Glomerular visceral epithelial cell (primary cell): ENCODE measurements around the gene GPS1.

Experiments used
- DNase-seq: peaks from one replicate; pipeline ENCODE4 v3.0.0-alpha.2; 2016; ENCODE audit errors: extremely low spot score

Gene GPS1

DNA sequence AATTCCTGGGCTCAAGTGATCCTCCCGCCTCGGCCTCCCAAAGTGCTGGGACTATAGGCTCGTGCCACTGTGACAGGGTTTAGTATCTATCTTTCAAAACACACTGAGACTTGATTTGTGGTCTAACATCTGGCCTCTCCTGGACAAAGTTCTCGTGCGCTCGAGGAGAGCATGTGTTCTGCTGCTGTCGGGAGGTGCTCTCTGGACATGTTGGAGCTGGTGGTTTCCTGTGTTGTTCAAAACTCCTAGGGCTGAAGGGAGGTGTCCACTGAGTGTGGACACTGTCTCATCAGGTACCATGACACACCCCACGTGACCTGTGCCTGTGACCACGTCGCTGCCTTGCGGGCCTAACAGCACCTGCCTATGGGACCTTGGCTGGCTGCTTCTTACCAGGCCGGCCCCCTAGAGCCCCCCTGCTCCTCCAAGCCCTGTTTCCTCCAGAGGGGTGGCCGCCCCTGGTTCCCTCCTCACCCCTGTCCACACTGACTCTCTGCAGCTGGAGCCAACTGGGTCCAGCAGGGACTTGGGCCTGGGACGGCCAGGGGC is 5.7 kb upstream of the GPS1 start:
- DNase-seq, result no peak

DNA sequence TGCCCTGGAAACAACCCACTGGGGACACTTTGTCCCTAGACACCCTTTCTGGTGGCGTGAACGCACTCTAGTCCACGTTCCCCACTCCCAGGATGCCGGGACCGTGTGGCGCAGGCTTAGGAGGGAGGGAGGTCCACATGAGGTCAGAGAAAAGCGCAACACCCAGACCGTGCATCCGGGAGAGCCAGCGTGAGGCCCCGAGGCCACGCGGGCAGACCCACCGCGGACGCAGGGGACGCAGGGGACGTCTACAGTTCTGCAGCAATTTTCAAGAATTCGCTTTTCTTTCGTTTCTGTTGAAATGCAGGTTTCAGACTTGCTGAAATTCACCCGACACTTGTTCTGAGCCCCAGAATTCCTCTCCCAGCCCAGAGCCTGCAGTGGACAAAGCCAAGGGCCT is 4.8 kb upstream of the GPS1 start:
- no peak for DNase-seq

DNA sequence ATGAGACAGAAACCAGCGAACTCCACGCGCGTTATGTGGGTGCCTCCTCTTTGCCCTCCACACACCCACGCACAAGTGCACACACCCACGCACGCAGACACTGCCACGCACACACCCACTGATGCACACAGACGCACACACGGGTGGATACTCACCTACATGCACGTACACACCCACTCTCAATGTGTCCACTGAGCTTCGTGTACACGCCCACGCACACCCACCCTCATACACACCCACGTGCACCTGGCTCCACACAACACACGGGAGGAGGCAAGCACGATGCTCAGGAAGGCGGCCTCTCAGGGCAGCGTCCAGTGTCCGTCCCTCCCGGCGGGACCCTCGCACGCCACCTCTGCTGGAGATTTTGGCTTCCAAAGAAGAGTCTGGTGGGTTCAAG is 4.3 kb upstream of the GPS1 start:
- DNase-seq, result no peak

DNA sequence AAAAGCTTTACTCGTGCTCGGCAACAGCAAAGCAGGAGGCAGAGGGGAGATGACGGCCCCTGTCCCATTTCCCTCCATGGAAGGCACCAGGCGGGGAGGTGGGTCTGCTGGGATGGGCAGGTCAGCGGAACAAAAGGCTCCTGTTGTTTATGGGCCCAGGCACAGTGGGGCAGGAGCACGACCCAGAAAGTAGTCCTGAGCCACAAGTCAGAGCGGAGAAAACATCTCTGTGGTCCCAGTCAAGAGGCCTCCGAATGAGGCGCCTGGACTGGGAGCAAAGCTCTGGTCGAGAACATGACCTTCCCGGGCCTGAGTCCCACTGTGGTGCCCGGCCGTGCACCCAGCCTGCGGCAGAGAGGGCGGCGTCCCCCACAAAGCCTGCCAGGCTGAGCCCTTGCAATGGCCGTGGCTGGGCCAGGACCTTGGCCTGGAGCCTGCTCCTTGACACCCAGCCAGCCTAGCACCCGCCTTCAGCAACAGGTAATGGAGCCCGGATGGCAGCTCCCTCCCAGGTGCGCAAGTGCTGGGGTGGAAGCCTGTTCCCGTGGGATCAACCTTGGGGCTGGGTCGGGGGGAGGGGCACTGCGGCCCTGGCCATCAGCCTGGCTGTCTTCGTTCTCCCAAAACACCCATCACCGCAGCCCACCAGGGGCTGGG is 3.7 kb upstream of the GPS1 start:
- no peak for DNase-seq

DNA sequence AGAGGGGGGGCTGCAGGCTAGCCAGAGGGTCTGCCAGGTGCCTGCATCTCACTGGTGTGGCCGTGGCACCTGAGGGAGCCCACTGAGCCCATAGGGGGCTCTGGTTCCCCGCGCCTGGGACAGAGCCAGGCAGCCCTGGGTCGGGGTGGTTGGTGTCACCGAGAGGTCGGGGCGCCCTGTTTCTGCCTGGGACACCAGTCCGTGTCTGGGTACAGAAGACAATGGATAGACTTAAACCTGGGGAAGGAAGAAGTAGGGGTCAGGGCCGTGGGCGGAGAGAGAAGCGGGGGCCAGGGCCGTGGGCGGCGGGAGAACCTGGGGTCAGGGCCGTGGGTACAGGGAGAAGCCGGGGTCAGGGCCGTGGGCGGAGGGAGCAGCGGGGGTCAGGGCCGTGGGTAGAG is 3.1 kb upstream of the GPS1 start:
- DNase-seq, result no peak

DNA sequence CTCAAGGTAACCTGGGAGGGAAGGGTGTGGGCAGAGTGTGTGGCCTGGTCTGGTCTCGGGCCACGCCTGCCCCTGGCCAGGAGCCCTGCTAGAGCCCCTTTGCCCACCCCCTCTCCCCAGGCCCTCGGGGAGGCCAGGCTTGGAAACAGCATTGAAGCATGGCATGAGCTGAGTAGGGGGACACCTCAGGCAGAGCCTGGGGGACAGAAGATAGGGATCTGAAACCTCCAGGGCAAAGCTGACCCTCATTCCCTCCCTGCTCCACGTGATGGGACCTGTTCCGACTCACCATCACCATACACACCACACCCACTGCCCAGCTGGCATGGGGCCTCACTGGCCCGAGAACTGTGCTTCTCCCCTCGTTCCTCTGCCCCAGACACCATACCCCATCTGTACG is 2.6 kb upstream of the GPS1 start:
- DNase-seq, result no peak

DNA sequence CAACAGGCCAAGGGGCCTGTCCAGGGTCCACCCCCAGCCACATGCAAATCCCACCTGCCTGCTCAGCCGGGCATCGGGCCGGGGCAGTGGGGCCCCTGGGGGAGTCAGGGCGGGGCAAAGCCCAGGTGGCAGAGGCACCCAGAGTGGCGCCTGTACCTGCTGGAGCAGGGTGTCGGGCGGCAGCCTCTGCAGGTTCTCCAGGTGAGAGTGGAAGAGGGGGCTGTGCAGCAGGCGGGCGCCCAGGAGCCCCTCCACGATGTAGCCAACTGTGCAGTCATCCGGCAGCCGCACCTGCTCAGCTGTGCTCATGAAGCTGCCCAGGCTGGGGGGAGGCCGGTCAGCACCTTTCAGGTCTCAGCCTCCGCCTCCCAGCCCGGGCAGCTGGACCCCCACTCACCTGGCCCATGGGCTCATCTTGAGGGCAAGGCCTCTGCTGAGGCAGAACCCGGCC is 2.2 kb upstream of the GPS1 start:
- no peak for DNase-seq

DNA sequence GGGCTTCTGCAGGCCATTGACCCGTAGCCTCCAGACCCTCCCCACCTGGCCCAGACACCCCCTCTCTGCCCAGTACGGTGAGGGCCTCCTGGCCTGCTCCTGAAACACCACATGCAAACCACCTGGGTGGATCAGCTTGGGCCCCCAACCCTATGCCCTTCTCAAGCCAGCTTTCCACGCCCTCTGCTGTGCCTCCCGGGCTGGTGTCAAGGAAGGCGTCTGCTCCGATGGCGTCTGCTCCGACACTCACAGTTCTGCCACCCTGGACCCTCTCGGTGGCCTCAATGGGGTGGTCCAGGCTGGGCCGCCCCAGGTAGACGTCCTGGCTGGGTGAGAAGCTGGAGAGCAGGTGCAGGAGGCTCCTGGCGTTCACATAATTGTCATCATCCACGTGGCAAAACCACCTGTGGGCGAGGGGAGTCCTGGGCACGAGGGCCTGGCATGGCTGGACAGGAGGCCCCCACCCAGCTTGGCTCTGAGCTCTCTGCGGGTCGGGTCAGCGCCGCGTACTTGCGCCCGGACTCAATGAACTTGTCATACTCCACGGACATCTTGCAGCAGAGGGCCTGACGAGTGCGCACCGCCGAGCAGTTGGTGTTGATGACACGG is 1.4 kb upstream of the GPS1 start:
- DNase-seq, result no peak

DNA sequence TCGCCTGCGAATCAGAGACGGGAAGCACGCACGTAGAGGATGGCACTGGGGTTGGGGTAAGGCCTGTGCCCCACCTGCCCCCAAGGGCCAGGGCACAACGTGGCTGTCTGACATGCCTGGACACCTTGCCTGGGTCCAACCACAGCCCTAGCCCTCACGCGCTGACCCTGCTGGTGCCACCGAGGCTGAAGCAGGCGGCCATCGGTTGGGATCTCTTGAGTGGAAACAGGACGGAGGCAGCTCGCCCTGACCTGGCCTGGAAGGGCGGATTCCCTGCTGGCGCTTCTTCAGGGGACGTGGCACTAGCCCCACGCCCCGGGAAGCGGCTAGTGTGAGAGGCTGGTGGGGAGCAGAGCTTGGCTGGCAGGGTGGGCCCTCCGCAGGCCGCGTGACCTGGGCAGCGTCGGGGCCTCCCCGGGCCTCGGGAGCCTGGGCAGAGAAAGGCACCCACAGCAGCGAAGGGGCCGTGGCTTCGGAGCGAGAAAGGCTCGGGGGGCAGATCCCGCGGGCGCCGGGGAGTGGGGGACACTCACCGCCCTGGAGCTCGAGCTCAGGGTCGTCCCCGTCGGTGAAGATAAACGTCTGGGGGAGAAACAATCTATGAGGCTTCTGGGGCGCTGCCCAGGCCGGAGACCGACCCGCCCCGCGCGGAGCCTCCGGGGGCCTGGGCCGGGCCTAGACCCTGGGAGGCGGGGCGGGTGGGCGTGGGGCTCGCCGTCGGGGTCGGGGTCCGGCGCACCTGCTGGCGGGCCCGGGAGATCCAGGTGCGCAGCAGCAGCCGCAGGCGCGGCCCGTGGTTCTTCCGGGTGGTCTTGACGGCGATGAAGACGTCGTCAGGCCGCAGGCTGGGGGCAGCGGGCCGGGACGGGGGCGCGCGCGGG is 697 bp upstream of the GPS1 start:
- DNase-seq, result no peak

DNA sequence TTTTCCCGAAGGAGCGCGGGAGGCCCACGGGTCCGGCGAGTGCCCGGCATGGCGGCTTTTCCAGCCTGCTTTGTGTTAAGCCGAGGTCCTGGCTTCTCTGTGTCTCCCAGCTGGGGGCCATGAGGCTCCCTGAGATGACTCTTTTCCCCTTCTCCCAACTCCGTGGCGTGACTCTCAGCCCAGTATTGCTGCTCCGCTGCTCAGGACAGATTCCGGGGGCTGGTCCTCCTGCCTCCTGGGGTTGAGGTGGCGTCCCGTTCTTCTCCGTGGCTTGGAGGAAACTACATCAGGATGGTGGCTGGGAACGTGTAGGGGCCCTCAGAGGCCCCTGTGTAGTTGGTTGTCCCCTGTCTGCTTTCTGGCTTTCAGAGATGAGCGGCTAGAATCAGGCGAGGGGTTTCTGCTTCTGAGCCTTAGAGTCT is 951 bp downstream of the GPS1 start:
- no peak for DNase-seq

DNA sequence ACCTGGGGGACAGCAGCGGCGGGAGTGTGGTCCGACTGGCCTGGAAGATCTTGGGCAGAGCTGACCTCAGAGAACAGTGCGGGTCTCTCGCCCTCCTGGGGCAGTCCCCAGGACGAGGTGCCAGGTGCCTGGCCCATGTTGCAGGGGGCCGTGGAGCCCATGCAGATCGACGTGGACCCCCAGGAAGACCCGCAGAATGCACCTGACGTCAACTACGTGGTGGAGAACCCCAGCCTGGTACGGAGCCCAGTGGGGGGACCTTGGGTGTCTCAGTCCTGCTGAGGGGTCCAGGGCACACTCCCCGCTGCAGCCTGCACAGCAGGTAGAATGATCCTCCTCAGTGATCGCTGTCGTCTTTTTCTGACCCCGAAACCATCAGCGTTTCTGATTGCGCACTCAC is 1.4 kb downstream of the GPS1 start:
- no peak for DNase-seq

DNA sequence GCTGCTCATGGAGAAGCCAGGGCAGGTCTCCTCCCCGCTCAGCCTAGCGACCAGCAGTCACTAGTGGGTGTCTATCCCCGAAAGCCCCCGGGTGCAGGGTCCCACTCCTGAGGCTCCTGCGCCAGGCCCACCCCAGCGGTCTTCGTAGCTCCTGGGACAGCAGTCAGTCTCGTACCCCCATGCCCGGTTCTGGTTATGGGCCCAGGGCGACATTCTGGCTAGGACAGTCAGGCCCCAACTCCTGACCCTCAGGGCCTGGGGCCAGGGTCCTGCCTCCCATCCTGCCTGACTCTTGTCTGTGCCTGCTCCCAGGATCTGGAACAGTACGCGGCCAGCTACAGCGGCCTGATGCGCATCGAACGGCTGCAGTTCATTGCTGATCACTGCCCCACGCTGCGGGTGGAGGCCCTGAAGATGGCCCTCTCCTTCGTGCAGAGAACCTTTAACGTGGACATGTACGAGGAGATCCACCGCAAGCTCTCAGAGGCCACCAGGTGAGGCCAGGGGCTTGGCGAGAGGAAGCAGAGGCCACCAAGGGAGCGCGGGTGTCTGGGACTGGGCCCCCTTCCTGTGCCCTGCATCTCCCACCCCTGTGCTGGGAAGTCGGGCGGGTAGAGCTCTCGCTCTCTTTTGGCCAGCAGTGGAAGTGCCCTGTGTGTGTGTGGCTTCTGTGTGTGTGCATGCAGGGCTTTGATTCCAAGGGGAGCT is 2.0 kb downstream of the GPS1 start:
- no peak for DNase-seq

DNA sequence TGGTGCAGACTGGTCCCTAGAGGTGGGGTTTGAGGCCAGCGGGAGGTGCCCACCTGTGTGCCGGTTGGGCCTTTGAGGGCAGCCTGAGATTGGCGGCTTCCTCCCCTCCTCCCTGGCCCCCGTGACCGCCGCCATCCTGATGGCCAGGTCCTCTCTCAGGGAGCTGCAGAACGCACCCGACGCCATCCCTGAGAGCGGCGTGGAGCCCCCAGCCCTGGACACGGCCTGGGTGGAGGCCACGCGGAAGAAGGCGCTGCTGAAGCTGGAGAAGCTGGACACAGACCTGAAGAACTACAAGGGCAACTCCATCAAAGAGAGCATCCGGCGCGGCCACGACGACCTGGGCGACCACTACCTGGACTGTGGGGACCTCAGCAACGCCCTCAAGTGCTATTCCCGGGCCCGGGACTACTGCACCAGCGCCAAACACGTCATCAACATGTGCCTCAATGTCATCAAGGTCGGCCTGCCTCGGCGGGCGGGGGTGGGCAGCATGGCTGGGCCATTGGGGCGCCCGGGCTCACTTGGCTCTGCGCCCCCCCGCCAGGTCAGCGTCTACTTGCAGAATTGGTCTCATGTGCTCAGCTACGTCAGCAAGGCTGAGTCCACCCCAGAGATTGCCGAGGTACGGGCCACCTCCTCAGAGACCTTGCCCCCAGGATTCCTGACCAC is 2.8 kb downstream of the GPS1 start:
- DNase-seq, result no peak

DNA sequence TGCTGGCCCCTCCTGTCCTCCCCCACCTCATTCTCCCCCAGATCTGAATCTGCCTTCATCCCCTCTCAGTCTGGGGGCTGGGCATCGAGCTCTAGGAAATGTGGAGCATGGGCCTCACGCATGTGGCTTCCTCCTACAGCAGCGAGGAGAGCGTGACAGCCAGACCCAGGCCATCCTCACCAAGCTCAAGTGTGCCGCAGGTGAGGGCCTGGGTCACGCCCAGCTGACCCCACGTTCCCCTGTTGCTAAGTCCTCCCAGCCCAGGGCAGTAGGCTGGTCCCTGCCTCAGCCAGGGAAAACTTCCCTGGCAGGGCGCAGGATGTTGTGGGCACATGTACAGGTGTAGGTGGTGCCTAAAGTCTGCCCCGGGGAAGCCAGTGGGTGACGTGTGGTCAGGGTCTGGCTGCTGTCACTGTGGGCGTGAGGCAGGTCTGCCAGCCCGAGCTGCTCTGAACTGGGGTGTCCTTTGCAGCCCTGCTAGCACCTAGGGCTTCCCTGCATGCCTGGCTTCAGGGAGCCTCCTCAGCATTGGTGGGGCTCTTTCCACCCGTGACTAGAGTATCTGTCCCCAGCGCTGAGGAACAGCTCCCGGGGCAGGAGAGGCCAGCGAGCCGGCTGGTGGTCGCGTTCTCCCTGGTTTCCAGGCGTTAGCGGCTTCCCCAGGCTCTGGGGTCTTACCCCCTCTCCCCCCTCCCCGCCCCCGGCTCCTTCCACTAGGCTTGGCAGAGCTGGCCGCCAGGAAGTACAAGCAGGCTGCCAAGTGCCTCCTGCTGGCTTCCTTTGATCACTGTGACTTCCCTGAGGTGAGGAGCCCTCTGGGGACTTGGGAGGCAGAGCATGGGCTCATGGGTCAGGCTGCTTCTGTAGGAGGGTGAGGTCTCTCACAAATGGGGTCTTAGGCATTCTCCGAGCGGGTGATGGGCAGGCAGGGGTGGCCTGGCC is 3.6 kb downstream of the GPS1 start:
- no peak for DNase-seq

DNA sequence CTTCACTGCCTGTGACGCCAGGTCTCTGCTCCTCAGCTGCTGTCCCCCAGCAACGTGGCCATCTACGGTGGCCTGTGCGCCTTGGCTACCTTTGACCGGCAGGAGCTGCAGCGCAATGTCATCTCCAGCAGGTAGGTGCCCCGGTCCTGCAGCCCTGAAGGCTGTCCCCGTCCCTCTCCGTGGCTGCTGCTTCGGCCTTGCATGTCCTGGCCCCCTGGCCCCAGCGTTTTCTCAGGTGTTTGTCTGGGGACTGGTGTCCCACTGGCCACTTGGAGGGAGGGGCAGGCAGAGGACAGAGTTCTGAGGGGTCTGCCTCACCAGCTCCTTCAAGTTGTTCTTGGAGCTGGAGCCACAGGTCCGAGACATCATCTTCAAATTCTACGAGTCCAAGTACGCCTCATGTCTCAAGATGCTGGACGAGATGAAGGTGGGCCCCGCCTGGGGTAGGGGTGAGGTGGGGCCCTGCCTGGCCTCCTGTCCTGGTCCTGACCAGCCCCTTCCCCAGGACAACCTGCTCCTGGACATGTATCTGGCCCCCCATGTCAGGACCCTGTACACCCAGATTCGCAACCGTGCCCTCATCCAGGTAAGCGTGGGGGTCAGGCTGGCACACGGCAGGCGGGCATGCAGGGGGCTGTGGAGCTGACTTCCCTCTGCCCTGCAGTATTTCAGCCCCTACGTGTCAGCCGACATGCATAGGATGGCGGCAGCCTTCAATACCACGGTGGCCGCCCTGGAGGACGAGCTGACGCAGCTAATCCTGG is 4.4 kb downstream of the GPS1 start:
- DNase-seq, result no peak

DNA sequence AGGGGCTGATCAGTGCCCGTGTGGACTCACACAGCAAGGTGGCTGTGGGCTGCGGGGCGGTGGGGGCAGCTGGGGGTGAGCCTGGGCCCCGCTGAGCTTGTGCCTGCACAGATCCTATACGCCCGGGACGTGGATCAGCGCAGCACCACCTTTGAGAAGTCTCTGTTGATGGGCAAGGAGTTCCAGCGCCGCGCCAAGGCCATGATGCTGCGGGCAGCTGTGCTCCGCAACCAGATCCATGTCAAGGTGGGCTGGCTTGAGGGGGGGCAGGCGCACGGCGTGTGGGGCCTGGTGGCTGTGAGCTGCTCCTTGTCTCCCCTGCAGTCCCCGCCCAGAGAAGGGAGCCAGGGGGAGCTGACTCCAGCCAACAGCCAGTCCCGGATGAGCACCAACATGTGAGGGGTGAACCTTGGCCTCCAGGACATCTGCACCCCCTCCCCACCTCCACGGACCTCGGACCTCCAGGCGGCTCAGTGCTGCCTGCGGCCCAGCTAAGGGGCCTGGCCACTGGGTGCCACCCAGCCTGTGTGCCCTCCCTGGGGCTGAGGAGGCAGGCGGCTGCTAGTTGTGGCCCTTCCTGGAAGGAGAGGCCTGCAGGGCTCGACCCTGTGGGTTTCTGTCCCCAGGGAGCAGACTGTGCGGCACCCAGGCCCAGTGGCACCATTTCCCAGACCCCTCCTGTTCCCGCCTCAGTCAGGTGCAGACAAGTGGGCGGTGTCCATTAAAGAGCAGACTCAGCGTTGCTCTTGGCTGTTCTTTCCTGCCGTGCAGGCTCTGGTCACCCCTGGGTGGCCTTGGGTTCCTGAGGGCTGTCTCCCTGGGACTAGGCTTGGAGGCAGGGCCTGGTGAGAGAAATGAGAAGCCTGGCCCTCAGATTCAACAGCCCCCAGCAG is 5.3 kb downstream of the GPS1 start:
- DNase-seq, result no peak

DNA sequence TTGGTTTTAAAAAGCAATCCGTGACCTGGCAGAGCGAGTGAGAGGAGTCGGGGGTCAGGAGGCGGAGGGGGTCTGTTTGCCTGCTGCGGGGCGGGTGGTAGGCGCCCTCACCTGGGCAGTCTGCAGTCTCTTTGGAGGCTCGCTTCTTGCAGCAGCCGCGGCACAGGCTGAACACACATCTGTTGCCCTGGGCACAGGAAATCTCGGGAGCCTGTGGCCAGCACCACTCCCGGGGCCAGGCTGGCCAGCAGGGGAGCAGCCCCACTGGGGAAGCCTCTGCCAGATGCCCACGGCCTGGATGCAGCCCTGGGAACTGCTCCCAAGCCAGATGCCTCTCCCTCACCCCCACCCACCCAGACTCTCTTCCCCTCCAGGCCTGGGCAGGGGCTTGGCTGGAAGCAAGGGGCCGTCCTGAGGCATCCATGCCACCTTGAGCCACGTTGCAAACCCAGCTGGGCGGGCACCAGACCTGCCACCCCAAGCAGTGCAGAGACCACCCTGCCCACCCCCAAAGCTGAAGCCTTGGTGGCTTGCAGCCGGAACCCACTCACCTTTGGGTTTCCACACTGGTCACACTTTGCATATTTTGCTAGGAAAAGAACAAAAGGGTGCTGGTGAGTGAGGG is 6.6 kb downstream of the GPS1 start:
- DNase-seq, result no peak

DNA sequence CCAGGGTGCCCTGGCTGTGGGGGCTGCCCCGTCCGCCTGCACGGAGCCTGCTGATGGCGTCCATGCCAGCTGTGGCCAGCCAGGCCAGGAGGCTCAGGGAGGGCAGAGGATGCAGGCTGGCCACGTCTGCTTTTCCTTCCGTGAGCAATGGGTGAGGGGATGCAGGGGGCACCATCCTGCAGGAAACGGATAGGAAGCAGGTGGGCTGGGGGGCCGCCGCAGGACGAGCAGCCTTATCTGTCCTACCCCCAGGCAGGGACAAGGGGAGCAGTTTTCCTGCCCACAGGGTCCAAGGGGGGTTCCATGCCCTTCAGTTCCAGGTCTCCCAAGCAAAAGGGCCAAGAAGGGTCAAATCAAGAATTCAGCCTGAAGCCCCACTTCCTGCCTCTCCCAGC is 7.2 kb downstream of the GPS1 start:
- DNase-seq, result no peak
